ENCODE measurements around the gene RUNX1.

RUNX1 gene

DNA sequence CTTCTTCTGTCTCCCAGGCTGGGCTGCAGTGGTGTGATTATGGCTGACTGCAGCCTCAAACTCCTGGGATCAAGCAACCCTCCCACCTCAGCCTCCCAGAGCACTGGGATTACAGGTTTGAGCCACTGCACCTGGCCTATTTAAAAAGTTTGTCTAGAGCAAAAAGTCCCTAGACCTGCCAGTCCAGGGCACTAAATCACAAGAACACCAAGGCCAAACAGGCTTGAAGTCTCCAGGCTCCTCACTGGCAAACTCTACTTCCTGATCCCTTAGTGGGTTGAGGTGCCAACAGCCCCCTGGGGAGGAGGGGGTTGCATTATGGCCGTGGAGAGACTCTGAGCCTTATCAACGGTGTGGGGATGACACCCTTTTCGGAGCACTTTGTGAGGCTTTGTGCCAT is 304.3 kb downstream of the RUNX1 start:
- DNase-seq (ENCODE audit: low read depth, low spot score) = no peak

DNA sequence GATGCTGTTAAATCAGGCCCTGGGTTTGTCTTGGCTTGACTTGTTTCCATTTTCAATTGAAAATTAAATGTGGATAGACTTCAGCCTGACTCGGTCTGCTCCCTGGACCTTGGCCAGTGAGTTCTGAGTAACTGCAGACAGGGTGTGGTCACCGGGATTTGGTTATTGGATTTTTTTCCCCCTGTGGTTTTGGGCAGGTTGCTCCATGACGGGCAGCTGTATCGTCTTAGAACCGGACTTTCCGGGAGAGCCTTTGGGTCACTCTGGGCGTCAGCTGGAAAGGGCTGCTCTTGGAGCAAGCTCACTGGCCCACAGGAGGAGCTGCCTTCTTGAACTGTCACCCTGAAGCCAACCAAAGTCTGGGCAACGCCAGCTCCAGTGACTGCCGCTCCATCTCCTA is 305.3 kb downstream of the RUNX1 start:
- no peak for DNase-seq (ENCODE audit: low read depth, low spot score)

DNA sequence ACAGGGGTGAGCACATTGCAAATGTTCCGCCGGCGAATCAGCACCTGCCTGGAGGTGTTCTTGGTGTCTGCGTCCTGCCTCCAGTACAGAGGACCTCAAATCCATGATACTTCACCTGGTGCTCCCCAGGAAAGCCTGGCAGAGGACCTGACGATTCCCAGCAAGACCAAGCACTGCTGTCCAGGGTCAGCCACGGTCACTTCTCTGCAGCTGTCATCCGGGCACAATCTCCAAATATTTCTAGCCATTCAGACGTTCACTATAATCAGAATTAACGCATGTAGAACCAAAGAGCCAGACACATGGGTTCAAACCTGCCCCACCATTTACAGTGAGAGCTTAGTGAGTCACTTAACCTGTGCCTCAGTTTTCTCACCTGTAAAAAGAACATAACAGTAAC is 305.8 kb downstream of the RUNX1 start:
- no peak for DNase-seq (ENCODE audit: low read depth, low spot score)

DNA sequence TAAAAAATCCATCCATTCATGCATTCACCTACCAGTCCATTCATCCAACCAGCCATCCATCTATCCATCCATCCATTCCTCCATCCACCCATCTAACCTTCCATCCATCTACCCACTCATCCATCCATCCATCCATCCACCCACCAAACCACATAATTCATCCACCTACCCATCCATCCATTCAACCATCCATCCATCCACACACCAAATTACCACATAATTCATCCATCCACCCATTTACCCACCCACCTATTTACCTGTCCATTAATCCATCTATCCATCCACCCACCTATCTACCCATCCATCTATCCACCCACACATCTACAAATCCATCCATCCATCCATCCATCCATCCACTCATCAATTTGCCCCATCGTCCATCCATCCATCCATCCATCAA is 308.9 kb downstream of the RUNX1 start:
- DNase-seq (ENCODE audit: low read depth, low spot score) = no peak
